Measurements from ENCODE around the gene SH2D4B. TPM values are rescaled to one million over a fixed set of nuclear protein-coding genes. Genes with fewer than 3 reads are reported as not detected.

SH2D4B gene
- polyA plus RNA-seq, 1 experiment: not detected

DNA sequence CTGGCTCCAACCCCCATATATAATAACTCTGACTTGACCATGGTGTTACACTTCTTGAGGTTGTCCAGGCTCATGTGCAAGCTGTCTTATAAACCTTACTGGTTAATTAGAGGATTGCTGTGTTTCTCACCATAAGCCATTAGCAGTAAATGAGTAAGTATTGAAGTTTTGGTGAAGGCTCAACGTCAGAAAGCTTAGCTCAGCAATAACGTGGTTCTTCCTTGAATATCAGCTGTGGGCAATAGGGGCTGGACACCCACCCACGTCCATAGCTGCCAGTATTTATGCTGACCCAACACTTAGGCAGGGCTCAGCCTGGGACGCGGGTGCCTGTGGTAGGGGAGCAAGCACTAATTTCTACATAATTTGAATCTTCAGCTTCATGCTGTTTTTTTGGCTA is 134.1 kb downstream of the SH2D4B start:
- H3K27ac ChIP-seq (ENCODE audit: low read depth, low read length): no peak overlapping the region
- H3K27me3 ChIP-seq (ENCODE audit: control insufficient read depth, insufficient read depth, low read length): no peaks in the 10 kb centered on the region
- H3K9me3 ChIP-seq (ENCODE audit: control insufficient read depth, insufficient read depth, low read length): no peaks in the 10 kb centered on the region
- TF ChIP-seq, protein P1, sequence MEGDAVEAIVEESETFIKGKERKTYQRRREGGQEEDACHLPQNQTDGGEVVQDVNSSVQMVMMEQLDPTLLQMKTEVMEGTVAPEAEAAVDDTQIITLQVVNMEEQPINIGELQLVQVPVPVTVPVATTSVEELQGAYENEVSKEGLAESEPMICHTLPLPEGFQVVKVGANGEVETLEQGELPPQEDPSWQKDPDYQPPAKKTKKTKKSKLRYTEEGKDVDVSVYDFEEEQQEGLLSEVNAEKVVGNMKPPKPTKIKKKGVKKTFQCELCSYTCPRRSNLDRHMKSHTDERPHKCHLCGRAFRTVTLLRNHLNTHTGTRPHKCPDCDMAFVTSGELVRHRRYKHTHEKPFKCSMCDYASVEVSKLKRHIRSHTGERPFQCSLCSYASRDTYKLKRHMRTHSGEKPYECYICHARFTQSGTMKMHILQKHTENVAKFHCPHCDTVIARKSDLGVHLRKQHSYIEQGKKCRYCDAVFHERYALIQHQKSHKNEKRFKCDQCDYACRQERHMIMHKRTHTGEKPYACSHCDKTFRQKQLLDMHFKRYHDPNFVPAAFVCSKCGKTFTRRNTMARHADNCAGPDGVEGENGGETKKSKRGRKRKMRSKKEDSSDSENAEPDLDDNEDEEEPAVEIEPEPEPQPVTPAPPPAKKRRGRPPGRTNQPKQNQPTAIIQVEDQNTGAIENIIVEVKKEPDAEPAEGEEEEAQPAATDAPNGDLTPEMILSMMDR (IDR thresholded peaks at IDR 0.05; ENCODE audit: low read depth, low read length): no peak
- POLR2A ChIA-PET: no interaction called here
- CTCF ChIA-PET: interaction anchor here (1.1 to 2.7 kb wide), 2 partner anchors 8 to 228 kb away, joined by 3 to 28 read pairs; no protein-coding TSS in a partner anchor
- H3K4me3 ChIP-seq (ENCODE audit: low read depth, low read length): no peak overlapping the region
- DNase-seq (ENCODE audit: low read depth, low spot score): no peak

DNA sequence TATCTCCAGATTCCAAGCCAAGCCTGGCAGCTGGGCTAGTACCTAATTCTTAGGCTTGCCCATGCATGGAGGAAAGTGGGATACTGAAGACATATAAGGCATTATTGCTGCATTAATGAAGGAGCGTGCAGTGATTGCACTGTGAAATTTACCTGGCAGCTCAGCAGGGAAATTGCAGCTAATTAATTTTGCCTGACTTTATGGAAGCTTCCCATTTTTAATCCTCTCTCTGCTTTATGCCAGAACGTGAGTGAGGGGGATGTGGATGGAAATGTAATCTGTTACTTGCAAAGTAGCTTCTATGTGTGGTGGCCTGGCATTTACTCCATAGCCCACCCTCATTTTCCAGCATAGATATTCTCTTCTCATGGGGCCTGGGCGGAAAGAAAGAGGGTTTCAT is 134.9 kb downstream of the SH2D4B start:
- H3K27ac ChIP-seq (ENCODE audit: low read depth, low read length): no peak overlapping the region
- no peaks in the 10 kb centered on the region for H3K9me3 ChIP-seq (ENCODE audit: control insufficient read depth, insufficient read depth, low read length)
- no peak overlapping the region for H3K4me3 ChIP-seq (ENCODE audit: low read depth, low read length)
- POLR2A ChIA-PET: no interaction called here
- CTCF ChIA-PET: interaction anchor here (2.7 kb wide), 1 partner anchor 9 kb away, joined by 28 read pairs; no protein-coding TSS in a partner anchor
- TF ChIP-seq, protein P1 (IDR thresholded peaks at IDR 0.05; ENCODE audit: low read depth, low read length): no peak
- H3K27me3 ChIP-seq (ENCODE audit: control insufficient read depth, insufficient read depth, low read length): no peaks in the 10 kb centered on the region
- DNase-seq (ENCODE audit: low read depth, low spot score): no peak

DNA sequence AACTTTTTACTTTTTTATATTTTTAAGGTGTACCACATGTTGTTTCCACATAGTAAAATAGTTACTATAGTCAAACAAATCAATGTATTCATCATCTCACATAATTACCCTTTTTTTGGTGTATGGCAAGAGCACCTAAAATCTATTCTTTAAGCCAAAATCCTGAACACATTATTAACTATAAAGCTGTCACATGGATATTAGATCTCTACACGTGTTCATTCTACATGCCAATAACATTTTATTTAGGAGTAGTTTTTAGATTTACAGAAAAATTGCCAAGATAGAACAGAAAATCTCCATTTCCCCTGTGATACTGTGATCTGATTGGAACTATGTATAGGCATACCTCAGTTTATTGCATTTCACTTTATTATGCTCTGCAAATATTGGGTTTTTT is 137.1 kb downstream of the SH2D4B start:
- H3K27me3 ChIP-seq (ENCODE audit: control insufficient read depth, insufficient read depth, low read length): no peaks in the 10 kb centered on the region
- POLR2A ChIA-PET: no interaction called here

GRCh38 chr10:80681142-80681541 is 143.4 kb downstream of the SH2D4B start:
- no peak overlapping the region for H3K27ac ChIP-seq (ENCODE audit: low read depth, low read length)
- H3K27me3 ChIP-seq (ENCODE audit: control insufficient read depth, insufficient read depth, low read length): no peaks in the 10 kb centered on the region
- no peak overlapping the region for H3K4me3 ChIP-seq (ENCODE audit: low read depth, low read length)
- TF ChIP-seq, protein P1 (IDR thresholded peaks at IDR 0.05; ENCODE audit: low read depth, low read length): no peak
- no peak for DNase-seq (ENCODE audit: low read depth, low spot score)
- CTCF ChIA-PET: interaction anchor here (1.1 to 3.1 kb wide), 2 partner anchors 18 kb away, joined by 3 to 14 read pairs; no protein-coding TSS in a partner anchor
- POLR2A ChIA-PET: no interaction called here
- no peaks in the 10 kb centered on the region; the same call in 1 of the 2 replicates for H3K9me3 ChIP-seq (ENCODE audit: control insufficient read depth, insufficient read depth, low read length)

More for the DNA sequence above, 137.1 kb downstream of the SH2D4B start:
- Histone ChIP-seq H3K4me3 (ENCODE audit: low read depth, low read length) (no peak overlapping the region), H3K27ac (ENCODE audit: low read depth, low read length) (no peak overlapping the region), H3K9me3 (ENCODE audit: control insufficient read depth, insufficient read depth, low read length) (no peaks in the 10 kb centered on the region; the same call in 1 of the 2 replicates)
- TF ChIP-seq, protein P1 (IDR thresholded peaks at IDR 0.05; ENCODE audit: low read depth, low read length): no peak
- CTCF ChIA-PET: interaction anchor here (2.6 kb wide), 1 partner anchor 12 kb away, joined by 14 read pairs; no protein-coding TSS in a partner anchor
- DNase-seq (ENCODE audit: low read depth, low spot score): no peak

- ChIA-PET CTCF (interaction anchor here (1.6 kb wide), 1 partner anchor 21 kb away, joined by 13 read pairs; no protein-coding TSS in a partner anchor), POLR2A (no interaction called here)
These were observed 146.6 kb downstream of the SH2D4B start for GRCh38 chr10:80684259-80684658.

More at GRCh38 chr10:80684259-80684658, 146.6 kb downstream of the SH2D4B start:
- no peak overlapping the region for H3K27ac ChIP-seq (ENCODE audit: low read depth, low read length)
- H3K4me3 ChIP-seq (ENCODE audit: low read depth, low read length): no peak overlapping the region
- TF ChIP-seq, protein P1 (IDR thresholded peaks at IDR 0.05; ENCODE audit: low read depth, low read length): no peak
- H3K27me3 ChIP-seq (ENCODE audit: control insufficient read depth, insufficient read depth, low read length): no peaks in the 10 kb centered on the region
- H3K9me3 ChIP-seq (ENCODE audit: control insufficient read depth, insufficient read depth, low read length): no peaks in the 10 kb centered on the region
- DNase-seq (ENCODE audit: low read depth, low spot score): no peak
